Liver (tissue), 9 donors: ENCODE data around the gene ACVR1. TPM values are rescaled to one million over a fixed set of nuclear protein-coding genes. Genes with fewer than 3 reads are reported as not detected.

ENCODE experiments used
- DNase-seq: peaks from one replicate; pipeline ENCODE4 v3.0.0-alpha.2; 2017; ENCODE audit warnings: low spot score
- H3K27ac ChIP-seq, 2 donors: one replicate each; pipeline ENCODE4 v1.7.0; 2013; ENCODE audit warnings: inconsistent platforms in 2 of 2, low read length in 2 of 2, control low read depth in 1 of 2, low read depth in 1 of 2, mild to moderate bottlenecking in 1 of 2
- H3K27me3 ChIP-seq, 4 donors: one replicate each; pipeline versions ENCODE4 v1.6.1 to v1.7.0; 2013; ENCODE audit warnings: low read length in 3 of 4, inconsistent platforms in 1 of 4, mild to moderate bottlenecking in 1 of 4, moderate library complexity in 1 of 4; ENCODE audit not compliant: control insufficient read depth in 4 of 4, insufficient read depth in 4 of 4
- H3K36me3 ChIP-seq, 4 donors: one replicate each; pipeline versions ENCODE4 v1.6.1 to v1.7.0; 2013; ENCODE audit warnings: low read length in 3 of 4, mild to moderate bottlenecking in 3 of 4, low read depth in 1 of 4, moderate library complexity in 1 of 4; ENCODE audit not compliant: control insufficient read depth in 4 of 4, insufficient read depth in 3 of 4
- H3K4me1 ChIP-seq, 4 donors: one replicate each; pipeline versions ENCODE4 v1.6.1 to v1.7.0; 2013; ENCODE audit warnings: low read length in 3 of 4, mild to moderate bottlenecking in 3 of 4, moderate library complexity in 1 of 4; ENCODE audit not compliant: control insufficient read depth in 4 of 4, insufficient read depth in 4 of 4
- H3K4me3 ChIP-seq, 3 donors: one replicate each; pipeline versions ENCODE4 v1.6.1 to v1.7.0; 2013; ENCODE audit warnings: low read length in 3 of 3, control low read depth in 1 of 3, low read depth in 1 of 3, mild to moderate bottlenecking in 1 of 3
- H3K9ac ChIP-seq, 2 donors: one replicate each; pipeline ENCODE4 v1.7.0; 2013; ENCODE audit warnings: low read length in 2 of 2, mild to moderate bottlenecking in 2 of 2, moderate library complexity in 2 of 2, control low read depth in 1 of 2, low read depth in 1 of 2
- H3K9me3 ChIP-seq, 4 donors: one replicate each; pipeline versions ENCODE4 v1.6.1 to v1.7.0; 2013; ENCODE audit warnings: low read length in 3 of 4; ENCODE audit not compliant: control insufficient read depth in 4 of 4
- EGR1 ChIP-seq, 2 donors: IDR thresholded peaks; 2 replicates each; pipeline ENCODE4 v1.6.1; 2016 to 2018; ENCODE audit warnings: antibody characterized with exemption in 2 of 2, low read depth in 2 of 2
- FOXA1 ChIP-seq: IDR thresholded peaks from 2 replicates; pipeline ENCODE4 v1.6.1; 2016; ENCODE audit warnings: antibody characterized with exemption
- FOXA2 ChIP-seq: IDR thresholded peaks from 2 replicates; pipeline ENCODE4 v1.6.1; 2016; ENCODE audit warnings: antibody characterized with exemption
- GABPA ChIP-seq, 2 donors: IDR thresholded peaks in 1 of 2; conservative IDR thresholded peaks in 1 of 2; 2 replicates each; pipeline ENCODE4 v1.6.1; 2016; ENCODE audit warnings: antibody characterized with exemption in 2 of 2, mild to moderate bottlenecking in 1 of 2, moderate library complexity in 1 of 2
- HNF4A ChIP-seq, 2 donors: conservative IDR thresholded peaks; 2 replicates each; pipeline ENCODE4 v1.6.1; 2016; ENCODE audit warnings: antibody characterized with exemption in 2 of 2, mild to moderate bottlenecking in 2 of 2
- HNF4G ChIP-seq: IDR thresholded peaks from 2 replicates; pipeline ENCODE4 v1.6.1; 2016; ENCODE audit warnings: antibody characterized with exemption
- JUND ChIP-seq, 2 donors: IDR thresholded peaks; 2 replicates each; pipeline ENCODE4 v1.6.1; 2016; ENCODE audit warnings: antibody characterized with exemption in 2 of 2
- MAX ChIP-seq: IDR thresholded peaks from 2 replicates; pipeline ENCODE4 v1.6.1; 2016; ENCODE audit warnings: antibody characterized with exemption
- NR2F2 ChIP-seq: IDR thresholded peaks from 2 replicates; pipeline ENCODE4 v1.6.1; 2016; ENCODE audit warnings: antibody characterized with exemption
- RAD21 ChIP-seq, 2 donors: IDR thresholded peaks; 2 replicates each; pipeline ENCODE4 v1.6.1; 2016; ENCODE audit warnings: antibody characterized with exemption in 2 of 2, mild to moderate bottlenecking in 2 of 2
- RXRA ChIP-seq, 2 donors: IDR thresholded peaks; 2 replicates each; pipeline ENCODE4 v1.6.1; 2017 to 2018; ENCODE audit warnings: antibody characterized with exemption in 2 of 2, mild to moderate bottlenecking in 1 of 2
- SP1 ChIP-seq: IDR thresholded peaks from 2 replicates; pipeline ENCODE4 v1.6.1; 2018; ENCODE audit warnings: antibody characterized with exemption, mild to moderate bottlenecking
- TAF1 ChIP-seq: conservative IDR thresholded peaks from 2 replicates; pipeline ENCODE4 v1.6.1; 2016; ENCODE audit warnings: antibody characterized with exemption, mild to moderate bottlenecking
- YY1 ChIP-seq: IDR thresholded peaks from 2 replicates; pipeline ENCODE4 v1.6.1; 2016; ENCODE audit warnings: antibody characterized with exemption, mild to moderate bottlenecking
- ZBTB33 ChIP-seq: IDR thresholded peaks from 2 replicates; pipeline ENCODE4 v1.6.1; 2016; ENCODE audit warnings: antibody characterized with exemption
- polyA plus RNA-seq, 2 donors: library from polyadenylated mRNA; stranded (reverse) in 1 of 2; unstranded in 1 of 2; fragments of 200-250 nt in 1 of 2; fragments of >200 nt in 1 of 2; fragmentation: Nextera tagmentation in 1 of 2; extraction: Ambion mirVana in 1 of 2; gene quantifications; one replicate each; pipeline versions ENCODE4 v1.2.1 to v1.2.3, GENCODE V29; 2013 to 2015
- total RNA-seq, 2 donors: library from RNA; depleted of rRNA; stranded (reverse); fragments of >200 nt; gene quantifications; one replicate each; pipeline ENCODE4 v1.2.3, GENCODE V29; 2014
- TF ChIP-seq, protein P1 (sequence below): fragments of 150-350 bp; IDR thresholded peaks from 2 replicates; pipeline ENCODE4 v1.5.1; 2017; ENCODE audit warnings: improper control_type of control experiment, low read depth, low read length; ENCODE audit not compliant: missing input control
- TF ChIP-seq, protein P2 (sequence below): IDR thresholded peaks from 2 replicates; pipeline ENCODE4 v1.6.1; 2016; ENCODE audit warnings: antibody characterized with exemption
- TF ChIP-seq, protein P3 (sequence below): IDR thresholded peaks from 2 replicates; pipeline ENCODE4 v1.6.1; 2016; ENCODE audit warnings: antibody characterized with exemption, mild to moderate bottlenecking
- donor health status: healthy.
- donor health status: healthy.
- donor health status: healthy.
- donor health status: healthy.
- donor health status: healthy.

ACVR1 gene
- total and polyA plus RNA-seq, 4 donors, result 6.2 to 20.4 (median 8.5) TPM

DNA sequence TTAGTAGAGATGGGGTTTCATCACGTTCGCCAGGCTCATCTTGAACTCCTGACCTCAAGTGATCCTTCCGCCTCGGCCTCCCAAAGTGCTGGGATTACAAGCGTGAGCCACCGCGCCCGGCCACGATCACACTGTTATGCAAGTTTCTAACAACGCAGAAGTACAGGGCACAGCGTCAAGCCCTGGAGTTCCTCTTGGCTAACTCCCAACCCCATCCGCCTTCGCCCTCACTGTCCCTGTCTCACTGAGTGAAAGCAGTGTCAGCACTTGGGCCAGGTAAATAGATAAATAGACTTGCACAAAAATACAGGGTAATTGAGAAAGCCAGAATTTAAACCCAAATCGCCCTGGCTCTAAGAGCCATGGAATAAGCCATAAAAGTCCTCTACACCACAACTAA, 111.7 kb downstream of the ACVR1 start (continued):
- TF ChIP-seq EGR1 (IDR thresholded peaks at IDR 0.05; ENCODE audit: low read depth in 2 of 2), result peak in 1 of 2 donors; percentile 65
- TF ChIP-seq HNF4G, result peak; percentile 65

- TF ChIP-seq ZBTB33 (no peak), RAD21 (IDR thresholded peaks at IDR 0.05) (no peak), JUND (IDR thresholded peaks at IDR 0.05) (no peak), RXRA (IDR thresholded peaks at IDR 0.05) (no peak), GABPA (IDR thresholded peaks at IDR 0.05 in 1 of 2, conservative IDR thresholded peaks at IDR 0.05 in 1 of 2) (no peak), HNF4G (no peak), NR2F2 (no peak), SP1 (no peak), FOXA1 (no peak), TAF1 (no peak), EGR1 (IDR thresholded peaks at IDR 0.05; ENCODE audit: low read depth in 2 of 2) (no peak), MAX (no peak), FOXA2 (no peak), YY1 (no peak), HNF4A (conservative IDR thresholded peaks at IDR 0.05) (no peak)
- TF ChIP-seq, protein P1, sequence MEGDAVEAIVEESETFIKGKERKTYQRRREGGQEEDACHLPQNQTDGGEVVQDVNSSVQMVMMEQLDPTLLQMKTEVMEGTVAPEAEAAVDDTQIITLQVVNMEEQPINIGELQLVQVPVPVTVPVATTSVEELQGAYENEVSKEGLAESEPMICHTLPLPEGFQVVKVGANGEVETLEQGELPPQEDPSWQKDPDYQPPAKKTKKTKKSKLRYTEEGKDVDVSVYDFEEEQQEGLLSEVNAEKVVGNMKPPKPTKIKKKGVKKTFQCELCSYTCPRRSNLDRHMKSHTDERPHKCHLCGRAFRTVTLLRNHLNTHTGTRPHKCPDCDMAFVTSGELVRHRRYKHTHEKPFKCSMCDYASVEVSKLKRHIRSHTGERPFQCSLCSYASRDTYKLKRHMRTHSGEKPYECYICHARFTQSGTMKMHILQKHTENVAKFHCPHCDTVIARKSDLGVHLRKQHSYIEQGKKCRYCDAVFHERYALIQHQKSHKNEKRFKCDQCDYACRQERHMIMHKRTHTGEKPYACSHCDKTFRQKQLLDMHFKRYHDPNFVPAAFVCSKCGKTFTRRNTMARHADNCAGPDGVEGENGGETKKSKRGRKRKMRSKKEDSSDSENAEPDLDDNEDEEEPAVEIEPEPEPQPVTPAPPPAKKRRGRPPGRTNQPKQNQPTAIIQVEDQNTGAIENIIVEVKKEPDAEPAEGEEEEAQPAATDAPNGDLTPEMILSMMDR, result no peak
- TF ChIP-seq, protein P2, sequence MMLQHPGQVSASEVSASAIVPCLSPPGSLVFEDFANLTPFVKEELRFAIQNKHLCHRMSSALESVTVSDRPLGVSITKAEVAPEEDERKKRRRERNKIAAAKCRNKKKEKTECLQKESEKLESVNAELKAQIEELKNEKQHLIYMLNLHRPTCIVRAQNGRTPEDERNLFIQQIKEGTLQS, result no peak
- TF ChIP-seq, protein P3, sequence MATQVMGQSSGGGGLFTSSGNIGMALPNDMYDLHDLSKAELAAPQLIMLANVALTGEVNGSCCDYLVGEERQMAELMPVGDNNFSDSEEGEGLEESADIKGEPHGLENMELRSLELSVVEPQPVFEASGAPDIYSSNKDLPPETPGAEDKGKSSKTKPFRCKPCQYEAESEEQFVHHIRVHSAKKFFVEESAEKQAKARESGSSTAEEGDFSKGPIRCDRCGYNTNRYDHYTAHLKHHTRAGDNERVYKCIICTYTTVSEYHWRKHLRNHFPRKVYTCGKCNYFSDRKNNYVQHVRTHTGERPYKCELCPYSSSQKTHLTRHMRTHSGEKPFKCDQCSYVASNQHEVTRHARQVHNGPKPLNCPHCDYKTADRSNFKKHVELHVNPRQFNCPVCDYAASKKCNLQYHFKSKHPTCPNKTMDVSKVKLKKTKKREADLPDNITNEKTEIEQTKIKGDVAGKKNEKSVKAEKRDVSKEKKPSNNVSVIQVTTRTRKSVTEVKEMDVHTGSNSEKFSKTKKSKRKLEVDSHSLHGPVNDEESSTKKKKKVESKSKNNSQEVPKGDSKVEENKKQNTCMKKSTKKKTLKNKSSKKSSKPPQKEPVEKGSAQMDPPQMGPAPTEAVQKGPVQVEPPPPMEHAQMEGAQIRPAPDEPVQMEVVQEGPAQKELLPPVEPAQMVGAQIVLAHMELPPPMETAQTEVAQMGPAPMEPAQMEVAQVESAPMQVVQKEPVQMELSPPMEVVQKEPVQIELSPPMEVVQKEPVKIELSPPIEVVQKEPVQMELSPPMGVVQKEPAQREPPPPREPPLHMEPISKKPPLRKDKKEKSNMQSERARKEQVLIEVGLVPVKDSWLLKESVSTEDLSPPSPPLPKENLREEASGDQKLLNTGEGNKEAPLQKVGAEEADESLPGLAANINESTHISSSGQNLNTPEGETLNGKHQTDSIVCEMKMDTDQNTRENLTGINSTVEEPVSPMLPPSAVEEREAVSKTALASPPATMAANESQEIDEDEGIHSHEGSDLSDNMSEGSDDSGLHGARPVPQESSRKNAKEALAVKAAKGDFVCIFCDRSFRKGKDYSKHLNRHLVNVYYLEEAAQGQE, result no peak
- H3K36me3 ChIP-seq, result peaks cover 1 to 43% (median 25%) of the 10 kb centered on the region in 4 donors
- no peak overlapping the region for H3K9ac ChIP-seq
- H3K27me3 ChIP-seq, result no peaks in the 10 kb centered on the region
- peaks cover 1 to 9% (median 9%) of the 10 kb centered on the region in 4 donors for H3K4me1 ChIP-seq
- H3K27ac ChIP-seq, result peak overlapping the region in 1 of 2 donors; percentile 18
- no peak overlapping the region for H3K4me3 ChIP-seq
- peaks cover 0 to 3% (median 0%) of the 10 kb centered on the region in 4 donors for H3K9me3 ChIP-seq
- DNase-seq, result no peak
Measured at GRCh38 chr2:157761520-157761919, 114.6 kb downstream of the ACVR1 start.
